HepG2 (cell line): Measurements from ENCODE around the gene ARHGEF10L. TPM values are rescaled to one million over a fixed set of nuclear protein-coding genes. Genes with fewer than 3 reads are reported as not detected.

Experiments
- BCL6 ChIP-seq: IDR thresholded peaks from 2 replicates; pipeline ENCODE4 v1.6.1; 2016; ENCODE audit warnings: missing genetic modification reagents, missing compliant biosample characterization
- FOXP1 ChIP-seq, 2 experiments: fragments of 450-650 bp in 1 of 2; IDR thresholded peaks; 2 replicates each; pipeline ENCODE4 v1.6.1; 2017 to 2018; ENCODE audit warnings: antibody characterized with exemption in 1 of 2
- GABPB1 ChIP-seq: IDR thresholded peaks from 2 replicates; pipeline ENCODE4 v1.6.1; 2016; ENCODE audit warnings: mild to moderate bottlenecking, missing genetic modification reagents, moderate library complexity, missing compliant biosample characterization
- MXD4 ChIP-seq: IDR thresholded peaks from 2 replicates; pipeline ENCODE4 v1.6.1; 2016; ENCODE audit warnings: mild to moderate bottlenecking, missing biosample characterization, missing genetic modification reagents
- RAD21 ChIP-seq: fragments of 450-650 bp; formaldehyde crosslinking; IDR thresholded peaks from 2 replicates; pipeline ENCODE4 v1.5.0; 2020; ENCODE audit warnings: mild to moderate bottlenecking
- SAP130 ChIP-seq: IDR thresholded peaks from 2 replicates; pipeline ENCODE4 v1.6.1; 2016; ENCODE audit warnings: low read depth
- ZFX ChIP-seq: sonication (generic); formaldehyde crosslinking; IDR thresholded peaks from 2 replicates; pipeline ENCODE4 v1.4.0; 2020; ENCODE audit warnings: mild to moderate bottlenecking, low read depth, missing genetic modification reagents, moderate library complexity
- ZNF441 ChIP-seq: sonication (generic); formaldehyde crosslinking; IDR thresholded peaks from 2 replicates; pipeline ENCODE4 v1.7.0; 2021; ENCODE audit warnings: missing genetic modification reagents, borderline replicate concordance
- ZNF451 ChIP-seq: sonication (generic); formaldehyde crosslinking; IDR thresholded peaks from 2 replicates; pipeline ENCODE4 v1.5.0; 2020; ENCODE audit warnings: mild to moderate bottlenecking, missing genetic modification reagents
- ZNF546 ChIP-seq: sonication (generic); formaldehyde crosslinking; conservative IDR thresholded peaks from 2 replicates; pipeline ENCODE4 v1.8.1; 2023; ENCODE audit warnings: mild to moderate bottlenecking, missing genetic modification reagents
- ZNF547 ChIP-seq: sonication (generic); formaldehyde crosslinking; IDR thresholded peaks from 2 replicates; pipeline ENCODE4 v1.5.1; 2020; ENCODE audit warnings: mild to moderate bottlenecking, missing genetic modification reagents
- ZNF780A ChIP-seq: sonication (generic); formaldehyde crosslinking; IDR thresholded peaks from 2 replicates; pipeline ENCODE4 v1.8.0; 2022; ENCODE audit warnings: mild to moderate bottlenecking, missing genetic modification reagents, moderate library complexity
- polyA plus RNA-seq, 8 experiments: library from polyadenylated mRNA; depleted of rRNA in 3 of 8; stranded (reverse) in 7 of 8; unstranded in 1 of 8; fragments of >200 nt; fragmentation: Illumina TruSeq in 4 of 8; extraction: Trizol in 4 of 8; gene quantifications; 2 replicates each; pipeline versions ENCODE4 v1.2.1 to v1.2.3, GENCODE V29; 2011 to 2016; ENCODE audit warnings: low read depth in 4 of 8, missing spikeins in 1 of 8, mixed read lengths in 1 of 8; ENCODE audit not compliant: insufficient read depth in 1 of 8
- total RNA-seq, 5 experiments: library from RNA; depleted of rRNA; stranded (reverse); fragments of >200 nt; fragmentation: Illumina TruSeq; extraction: Trizol; gene quantifications; 2 replicates each; pipeline ENCODE4 v1.2.3, GENCODE V29; 2016; ENCODE audit warnings: low read depth in 1 of 5
- TF ChIP-seq, protein P1 (sequence below): sonication (generic); formaldehyde crosslinking; IDR thresholded peaks from 2 replicates; pipeline ENCODE4 v1.8.0; 2022; ENCODE audit warnings: mild to moderate bottlenecking, missing genetic modification reagents
- TF ChIP-seq, protein P2 (sequence below): sonication (generic); formaldehyde crosslinking; IDR thresholded peaks from 2 replicates; pipeline ENCODE4 v1.8.0; 2022; ENCODE audit warnings: missing genetic modification reagents, mild to moderate bottlenecking, moderate library complexity, borderline replicate concordance
- TF ChIP-seq, protein P3 (sequence below): sonication (generic); formaldehyde crosslinking; IDR thresholded peaks from 2 replicates; pipeline ENCODE4 v1.4.0; 2020; ENCODE audit warnings: missing genetic modification reagents, borderline replicate concordance

Gene ARHGEF10L
- total and polyA plus RNA-seq, 2 of the 13 experiments (the other 11 are each of a cell fraction or from before 2014, with no cell fraction given) = 46.5 to 78.3 TPM

DNA sequence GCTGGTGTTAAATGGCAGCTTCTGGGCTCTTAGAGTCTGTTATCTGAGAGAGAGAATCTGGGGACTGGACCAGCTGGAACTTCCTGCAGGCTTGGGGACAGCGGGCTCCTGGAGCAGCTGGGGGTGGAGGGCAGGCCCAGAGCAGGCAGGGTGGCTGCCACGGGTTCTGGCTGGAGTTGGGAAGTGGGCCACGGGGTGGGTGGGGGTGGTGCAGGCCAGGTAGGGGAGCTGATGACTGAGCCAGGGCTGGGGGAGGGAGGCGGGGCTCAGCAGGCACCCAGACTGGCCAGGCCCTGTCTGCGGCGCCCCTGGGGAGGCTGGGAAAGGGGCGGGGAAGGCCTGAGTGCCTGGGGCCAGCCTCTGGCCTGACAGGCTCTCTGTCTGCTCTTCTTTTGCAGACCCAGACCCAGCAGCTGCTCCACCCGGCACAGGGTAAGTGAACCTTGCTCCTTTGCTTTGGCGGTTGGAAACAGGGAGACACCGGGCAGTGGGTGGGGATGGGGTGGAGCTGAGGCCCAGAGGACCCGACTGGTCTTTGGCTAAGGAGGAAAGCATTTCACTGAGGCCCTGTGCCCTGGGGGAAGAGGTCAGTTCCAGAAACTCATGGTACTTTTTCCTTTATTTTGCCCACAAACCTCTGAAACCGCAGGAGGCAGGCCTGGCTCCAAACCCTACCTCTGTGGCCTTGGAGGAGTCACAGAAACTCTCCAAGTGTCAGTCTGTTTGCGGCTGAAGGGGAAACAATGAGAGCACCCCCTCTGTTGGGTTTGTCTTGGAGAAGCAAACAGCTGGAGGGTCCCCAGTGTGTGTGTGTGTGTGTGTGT, 48.8 kb downstream of the ARHGEF10L start (continued):
- TF ChIP-seq FOXP1 (IDR thresholded peaks at IDR 0.05) (no peak), FOXP1 (CRISPR knock-in tag; IDR thresholded peaks at IDR 0.05) (peak; percentile 46; the same call in 1 of the 2 replicates), ZNF451 (CRISPR knock-in tag) (peak; percentile 70; the same call in 1 of the 2 replicates), ZNF547 (CRISPR knock-in tag) (no peak), SAP130 (peak; percentile 97), ZNF441 (CRISPR knock-in tag) (0 out of 2 replicates have a peak, but pooled peaks have one; percentile 35), RAD21 (CRISPR knock-in tag) (peak; percentile 21; the same call in 1 of the 2 replicates), BCL6 (CRISPR knock-in tag) (peak; percentile 78), GABPB1 (peak; percentile 59; the same call in 1 of the 2 replicates), ZNF546 (CRISPR knock-in tag) (no peak), ZFX (CRISPR knock-in tag) (peak; percentile 86), MXD4 (CRISPR knock-in tag) (peak; percentile 26; the same call in 1 of the 2 replicates), ZNF780A (CRISPR knock-in tag) (no peak)
- TF ChIP-seq, protein P1, sequence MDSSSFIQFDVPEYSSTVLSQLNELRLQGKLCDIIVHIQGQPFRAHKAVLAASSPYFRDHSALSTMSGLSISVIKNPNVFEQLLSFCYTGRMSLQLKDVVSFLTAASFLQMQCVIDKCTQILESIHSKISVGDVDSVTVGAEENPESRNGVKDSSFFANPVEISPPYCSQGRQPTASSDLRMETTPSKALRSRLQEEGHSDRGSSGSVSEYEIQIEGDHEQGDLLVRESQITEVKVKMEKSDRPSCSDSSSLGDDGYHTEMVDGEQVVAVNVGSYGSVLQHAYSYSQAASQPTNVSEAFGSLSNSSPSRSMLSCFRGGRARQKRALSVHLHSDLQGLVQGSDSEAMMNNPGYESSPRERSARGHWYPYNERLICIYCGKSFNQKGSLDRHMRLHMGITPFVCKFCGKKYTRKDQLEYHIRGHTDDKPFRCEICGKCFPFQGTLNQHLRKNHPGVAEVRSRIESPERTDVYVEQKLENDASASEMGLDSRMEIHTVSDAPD (CRISPR knock-in tag) = peak; percentile 92
- TF ChIP-seq, protein P2, sequence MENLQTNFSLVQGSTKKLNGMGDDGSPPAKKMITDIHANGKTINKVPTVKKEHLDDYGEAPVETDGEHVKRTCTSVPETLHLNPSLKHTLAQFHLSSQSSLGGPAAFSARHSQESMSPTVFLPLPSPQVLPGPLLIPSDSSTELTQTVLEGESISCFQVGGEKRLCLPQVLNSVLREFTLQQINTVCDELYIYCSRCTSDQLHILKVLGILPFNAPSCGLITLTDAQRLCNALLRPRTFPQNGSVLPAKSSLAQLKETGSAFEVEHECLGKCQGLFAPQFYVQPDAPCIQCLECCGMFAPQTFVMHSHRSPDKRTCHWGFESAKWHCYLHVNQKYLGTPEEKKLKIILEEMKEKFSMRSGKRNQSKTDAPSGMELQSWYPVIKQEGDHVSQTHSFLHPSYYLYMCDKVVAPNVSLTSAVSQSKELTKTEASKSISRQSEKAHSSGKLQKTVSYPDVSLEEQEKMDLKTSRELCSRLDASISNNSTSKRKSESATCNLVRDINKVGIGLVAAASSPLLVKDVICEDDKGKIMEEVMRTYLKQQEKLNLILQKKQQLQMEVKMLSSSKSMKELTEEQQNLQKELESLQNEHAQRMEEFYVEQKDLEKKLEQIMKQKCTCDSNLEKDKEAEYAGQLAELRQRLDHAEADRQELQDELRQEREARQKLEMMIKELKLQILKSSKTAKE (CRISPR knock-in tag) = peak; percentile 91
- TF ChIP-seq, protein P3, sequence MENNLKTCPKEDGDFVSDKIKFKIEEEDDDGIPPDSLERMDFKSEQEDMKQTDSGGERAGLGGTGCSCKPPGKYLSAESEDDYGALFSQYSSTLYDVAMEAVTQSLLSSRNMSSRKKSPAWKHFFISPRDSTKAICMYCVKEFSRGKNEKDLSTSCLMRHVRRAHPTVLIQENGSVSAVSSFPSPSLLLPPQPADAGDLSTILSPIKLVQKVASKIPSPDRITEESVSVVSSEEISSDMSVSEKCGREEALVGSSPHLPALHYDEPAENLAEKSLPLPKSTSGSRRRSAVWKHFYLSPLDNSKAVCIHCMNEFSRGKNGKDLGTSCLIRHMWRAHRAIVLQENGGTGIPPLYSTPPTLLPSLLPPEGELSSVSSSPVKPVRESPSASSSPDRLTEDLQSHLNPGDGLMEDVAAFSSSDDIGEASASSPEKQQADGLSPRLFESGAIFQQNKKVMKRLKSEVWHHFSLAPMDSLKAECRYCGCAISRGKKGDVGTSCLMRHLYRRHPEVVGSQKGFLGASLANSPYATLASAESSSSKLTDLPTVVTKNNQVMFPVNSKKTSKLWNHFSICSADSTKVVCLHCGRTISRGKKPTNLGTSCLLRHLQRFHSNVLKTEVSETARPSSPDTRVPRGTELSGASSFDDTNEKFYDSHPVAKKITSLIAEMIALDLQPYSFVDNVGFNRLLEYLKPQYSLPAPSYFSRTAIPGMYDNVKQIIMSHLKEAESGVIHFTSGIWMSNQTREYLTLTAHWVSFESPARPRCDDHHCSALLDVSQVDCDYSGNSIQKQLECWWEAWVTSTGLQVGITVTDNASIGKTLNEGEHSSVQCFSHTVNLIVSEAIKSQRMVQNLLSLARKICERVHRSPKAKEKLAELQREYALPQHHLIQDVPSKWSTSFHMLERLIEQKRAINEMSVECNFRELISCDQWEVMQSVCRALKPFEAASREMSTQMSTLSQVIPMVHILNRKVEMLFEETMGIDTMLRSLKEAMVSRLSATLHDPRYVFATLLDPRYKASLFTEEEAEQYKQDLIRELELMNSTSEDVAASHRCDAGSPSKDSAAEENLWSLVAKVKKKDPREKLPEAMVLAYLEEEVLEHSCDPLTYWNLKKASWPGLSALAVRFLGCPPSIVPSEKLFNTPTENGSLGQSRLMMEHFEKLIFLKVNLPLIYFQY = peak; percentile 91
